IMR-90 (cell line): Measurements from ENCODE around the gene LBH.

Experiments used
- ELK1 ChIP-seq: fragments of 150-350 bp; IDR thresholded peaks from 2 replicates; pipeline ENCODE4 v1.6.1; 2016; ENCODE audit warnings: low read depth, mild to moderate bottlenecking, low read length, moderate library complexity, borderline replicate concordance
- MAFK ChIP-seq: IDR thresholded peaks from 2 replicates; pipeline ENCODE4 v1.6.1; 2012; ENCODE audit warnings: low read depth, low read length, improper control_type of control experiment
- MAZ ChIP-seq: IDR thresholded peaks from 2 replicates; pipeline ENCODE4 v1.6.1; 2012; ENCODE audit warnings: low read depth, mild to moderate bottlenecking, low read length, improper control_type of control experiment, moderate library complexity, borderline replicate concordance
- MXI1 ChIP-seq: IDR thresholded peaks from 2 replicates; pipeline ENCODE4 v1.6.1; 2012; ENCODE audit warnings: low read depth, mild to moderate bottlenecking, low read length, moderate library complexity, borderline replicate concordance
- POLR2A ChIP-seq: IDR thresholded peaks from 2 replicates; pipeline ENCODE4 v1.6.1; 2012; ENCODE audit warnings: mild to moderate bottlenecking, low read depth, low read length
- RAD21 ChIP-seq: IDR thresholded peaks from 2 replicates; pipeline ENCODE4 v1.6.1; 2012; ENCODE audit warnings: low read length, improper control_type of control experiment
- RFX5 ChIP-seq: IDR thresholded peaks from 2 replicates; pipeline ENCODE4 v1.8.0; 2012; ENCODE audit warnings: low read depth, mild to moderate bottlenecking, low read length, moderate library complexity
- SMC3 ChIP-seq: fragments of 150-350 bp; IDR thresholded peaks from 2 replicates; pipeline ENCODE4 v1.6.1; 2016; ENCODE audit warnings: low read depth, mild to moderate bottlenecking, antibody characterized with exemption, low read length, moderate library complexity
- TF ChIP-seq, protein P1 (sequence below): conservative IDR thresholded peaks from 2 replicates; pipeline ENCODE4 v1.5.1; 2012; ENCODE audit warnings: mild to moderate bottlenecking, low read depth, low read length, improper control_type of control experiment
- TF ChIP-seq, protein P2 (sequence below): fragments of 150-350 bp; IDR thresholded peaks from 2 replicates; pipeline ENCODE4 v1.6.1; 2017; ENCODE audit warnings: mild to moderate bottlenecking, antibody characterized with exemption, low read length, low read depth

GRCh38 chr2:30222031-30222430 lies 9.3 kb upstream of the LBH start:
- TF ChIP-seq, protein P1, sequence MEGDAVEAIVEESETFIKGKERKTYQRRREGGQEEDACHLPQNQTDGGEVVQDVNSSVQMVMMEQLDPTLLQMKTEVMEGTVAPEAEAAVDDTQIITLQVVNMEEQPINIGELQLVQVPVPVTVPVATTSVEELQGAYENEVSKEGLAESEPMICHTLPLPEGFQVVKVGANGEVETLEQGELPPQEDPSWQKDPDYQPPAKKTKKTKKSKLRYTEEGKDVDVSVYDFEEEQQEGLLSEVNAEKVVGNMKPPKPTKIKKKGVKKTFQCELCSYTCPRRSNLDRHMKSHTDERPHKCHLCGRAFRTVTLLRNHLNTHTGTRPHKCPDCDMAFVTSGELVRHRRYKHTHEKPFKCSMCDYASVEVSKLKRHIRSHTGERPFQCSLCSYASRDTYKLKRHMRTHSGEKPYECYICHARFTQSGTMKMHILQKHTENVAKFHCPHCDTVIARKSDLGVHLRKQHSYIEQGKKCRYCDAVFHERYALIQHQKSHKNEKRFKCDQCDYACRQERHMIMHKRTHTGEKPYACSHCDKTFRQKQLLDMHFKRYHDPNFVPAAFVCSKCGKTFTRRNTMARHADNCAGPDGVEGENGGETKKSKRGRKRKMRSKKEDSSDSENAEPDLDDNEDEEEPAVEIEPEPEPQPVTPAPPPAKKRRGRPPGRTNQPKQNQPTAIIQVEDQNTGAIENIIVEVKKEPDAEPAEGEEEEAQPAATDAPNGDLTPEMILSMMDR, result no peak
- no peak for TF ChIP-seq ELK1
- TF ChIP-seq, protein P2, sequence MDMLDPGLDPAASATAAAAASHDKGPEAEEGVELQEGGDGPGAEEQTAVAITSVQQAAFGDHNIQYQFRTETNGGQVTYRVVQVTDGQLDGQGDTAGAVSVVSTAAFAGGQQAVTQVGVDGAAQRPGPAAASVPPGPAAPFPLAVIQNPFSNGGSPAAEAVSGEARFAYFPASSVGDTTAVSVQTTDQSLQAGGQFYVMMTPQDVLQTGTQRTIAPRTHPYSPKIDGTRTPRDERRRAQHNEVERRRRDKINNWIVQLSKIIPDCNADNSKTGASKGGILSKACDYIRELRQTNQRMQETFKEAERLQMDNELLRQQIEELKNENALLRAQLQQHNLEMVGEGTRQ, result no peak
- no peak for TF ChIP-seq POLR2A
- no peak for TF ChIP-seq RFX5
- TF ChIP-seq RAD21, result no peak
- no peak for TF ChIP-seq MXI1
- TF ChIP-seq SMC3, result no peak
- no peak for TF ChIP-seq MAFK
- no peak for TF ChIP-seq MAZ
